ENCODE measurements around the gene IRGC. TPM values are rescaled to one million over a fixed set of nuclear protein-coding genes. Genes with fewer than 3 reads are reported as not detected.

Gene IRGC
- total RNA-seq, 3 donors from 2014 or later = not detected

- no peak for DNase-seq (ENCODE audit: low spot score in 2 of 2)
- H3K27me3 ChIP-seq = no peaks in the 10 kb centered on the region
- no peak overlapping the region for H3K4me3 ChIP-seq
- no peak overlapping the region for H3K27ac ChIP-seq
- H3K36me3 ChIP-seq = no peaks in the 10 kb centered on the region
- no peaks in the 10 kb centered on the region for H3K9me3 ChIP-seq
- intact Hi-C loops (cut with DNase I; ENCODE audit: low total_unique reads) = no loop called here
- no peak for TF ChIP-seq POLR2A (IDR thresholded peaks at IDR 0.05)
- TF ChIP-seq, protein P1, sequence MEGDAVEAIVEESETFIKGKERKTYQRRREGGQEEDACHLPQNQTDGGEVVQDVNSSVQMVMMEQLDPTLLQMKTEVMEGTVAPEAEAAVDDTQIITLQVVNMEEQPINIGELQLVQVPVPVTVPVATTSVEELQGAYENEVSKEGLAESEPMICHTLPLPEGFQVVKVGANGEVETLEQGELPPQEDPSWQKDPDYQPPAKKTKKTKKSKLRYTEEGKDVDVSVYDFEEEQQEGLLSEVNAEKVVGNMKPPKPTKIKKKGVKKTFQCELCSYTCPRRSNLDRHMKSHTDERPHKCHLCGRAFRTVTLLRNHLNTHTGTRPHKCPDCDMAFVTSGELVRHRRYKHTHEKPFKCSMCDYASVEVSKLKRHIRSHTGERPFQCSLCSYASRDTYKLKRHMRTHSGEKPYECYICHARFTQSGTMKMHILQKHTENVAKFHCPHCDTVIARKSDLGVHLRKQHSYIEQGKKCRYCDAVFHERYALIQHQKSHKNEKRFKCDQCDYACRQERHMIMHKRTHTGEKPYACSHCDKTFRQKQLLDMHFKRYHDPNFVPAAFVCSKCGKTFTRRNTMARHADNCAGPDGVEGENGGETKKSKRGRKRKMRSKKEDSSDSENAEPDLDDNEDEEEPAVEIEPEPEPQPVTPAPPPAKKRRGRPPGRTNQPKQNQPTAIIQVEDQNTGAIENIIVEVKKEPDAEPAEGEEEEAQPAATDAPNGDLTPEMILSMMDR (IDR thresholded peaks at IDR 0.05) = no peak
- TF ChIP-seq POLR2AphosphoS5 (IDR thresholded peaks at IDR 0.05) = no peak
- no peaks in the 10 kb centered on the region for H3K4me1 ChIP-seq
Observed at GRCh38 chr19:43684326-43684725, 31.6 kb upstream of the IRGC start.

GRCh38 chr19:43687660-43687997 is 28.2 kb upstream of the IRGC start:
- no peaks in the 10 kb centered on the region for H3K4me1 ChIP-seq
- peaks cover 20 to 22% of the 10 kb centered on the region in 2 donors for H3K9me3 ChIP-seq
- TF ChIP-seq, protein P1 (IDR thresholded peaks at IDR 0.05) = no peak
- TF ChIP-seq POLR2A (IDR thresholded peaks at IDR 0.05) (no peak), POLR2AphosphoS5 (IDR thresholded peaks at IDR 0.05) (no peak)
- H3K27ac ChIP-seq = no peak overlapping the region
- H3K27me3 ChIP-seq = no peaks in the 10 kb centered on the region
- intact Hi-C loops (cut with DNase I; ENCODE audit: low total_unique reads) = no loop called here
- no peaks in the 10 kb centered on the region for H3K36me3 ChIP-seq
- no peak overlapping the region for H3K4me3 ChIP-seq
- DNase-seq (ENCODE audit: low spot score in 2 of 2) = no peak

- intact Hi-C loops (cut with DNase I; ENCODE audit: low total_unique reads) = no loop called here
- no peaks in the 10 kb centered on the region for H3K27me3 ChIP-seq
- H3K4me1 ChIP-seq = no peaks in the 10 kb centered on the region
- DNase-seq (ENCODE audit: low spot score in 2 of 2) = no peak
- H3K27ac ChIP-seq = no peak overlapping the region
- TF ChIP-seq POLR2AphosphoS5 (IDR thresholded peaks at IDR 0.05) (no peak), POLR2A (IDR thresholded peaks at IDR 0.05) (no peak)
- TF ChIP-seq, protein P1 (IDR thresholded peaks at IDR 0.05) = no peak
- H3K9me3 ChIP-seq = peaks cover 21 to 22% of the 10 kb centered on the region in 2 donors
- H3K4me3 ChIP-seq = no peak overlapping the region
- no peaks in the 10 kb centered on the region for H3K36me3 ChIP-seq
Observed at GRCh38 chr19:43688059-43688701, 27.7 kb upstream of the IRGC start.

DNA sequence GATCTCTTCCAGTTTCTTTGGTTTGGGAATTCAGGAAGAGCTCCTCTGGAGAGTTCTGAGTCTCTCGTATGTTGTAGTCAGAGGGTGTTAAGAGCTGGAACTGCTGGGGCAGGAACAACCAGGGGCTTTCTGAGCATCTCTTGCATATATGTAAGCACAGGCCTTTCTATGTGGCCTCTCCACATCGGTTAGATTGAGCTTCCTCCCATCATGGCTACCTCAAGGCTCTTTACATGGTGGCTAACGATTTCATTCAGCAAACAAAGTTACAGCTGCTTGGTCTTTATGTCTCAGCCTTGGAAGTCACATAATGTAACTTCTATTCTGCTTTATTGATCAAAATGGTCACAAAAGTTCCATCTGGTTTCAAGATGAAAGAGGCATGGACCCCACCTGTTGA is 25.4 kb upstream of the IRGC start:
- Histone ChIP-seq H3K27me3 (no peaks in the 10 kb centered on the region), H3K27ac (no peak overlapping the region), H3K9me3 (peaks cover 21 to 22% of the 10 kb centered on the region in 2 donors), H3K4me3 (no peak overlapping the region), H3K36me3 (no peaks in the 10 kb centered on the region), H3K4me1 (no peaks in the 10 kb centered on the region)
- TF ChIP-seq POLR2A (IDR thresholded peaks at IDR 0.05) (no peak), POLR2AphosphoS5 (IDR thresholded peaks at IDR 0.05) (no peak)
- TF ChIP-seq, protein P1 (IDR thresholded peaks at IDR 0.05) = no peak
- intact Hi-C loops (cut with DNase I; ENCODE audit: low total_unique reads) = no loop called here
- DNase-seq (ENCODE audit: low spot score in 2 of 2) = no peak

- H3K4me3 ChIP-seq = no peak overlapping the region
- intact Hi-C loops (cut with DNase I; ENCODE audit: low total_unique reads) = no loop called here
- H3K27me3 ChIP-seq = no peaks in the 10 kb centered on the region
- H3K36me3 ChIP-seq = no peaks in the 10 kb centered on the region
- DNase-seq (ENCODE audit: low spot score in 2 of 2) = no peak
- no peak for TF ChIP-seq POLR2A (IDR thresholded peaks at IDR 0.05)
- no peak for TF ChIP-seq POLR2AphosphoS5 (IDR thresholded peaks at IDR 0.05)
- TF ChIP-seq, protein P1 (IDR thresholded peaks at IDR 0.05) = no peak
- H3K9me3 ChIP-seq = peaks cover 21 to 22% of the 10 kb centered on the region in 2 donors
- H3K27ac ChIP-seq = no peak overlapping the region
- H3K4me1 ChIP-seq = no peaks in the 10 kb centered on the region
Observed at GRCh38 chr19:43690890-43691289, 25.0 kb upstream of the IRGC start.
